CD8-positive, alpha-beta memory T cell (primary cell): ENCODE results near the gene AFAP1L1. TPM values are rescaled to one million over a fixed set of nuclear protein-coding genes. Genes with fewer than 3 reads are reported as not detected.

Experiments
- CTCF ChIA-PET: fragments of 350-600 bp; sonication (Branson Sonifier 250); formaldehyde crosslinking; loops from one replicate; lab custom pipeline; 2021; ENCODE audit warnings: antibody characterized with exemption; lab: Charles Lee
- POLR2A ChIA-PET: fragments of 350-600 bp; sonication (Branson Sonifier 250); formaldehyde crosslinking; loops from one replicate; lab custom pipeline; 2021; ENCODE audit warnings: antibody characterized with exemption; lab: Charles Lee
- DNase-seq, 5 donors: peaks; one replicate each; pipeline versions ENCODE4 v3.0.0 to v3.0.0-alpha.2; 2020 to 2022; ENCODE audit warnings: mixed read lengths in 1 of 5
- H3K27ac ChIP-seq: one replicate; pipeline ENCODE4 v1.7.0; 2013; ENCODE audit warnings: low read depth, mild to moderate bottlenecking, low read length, moderate library complexity
- H3K27me3 ChIP-seq: 2 replicates; pipeline ENCODE4 v1.7.0; 2013; ENCODE audit warnings: low read length, mild to moderate bottlenecking; ENCODE audit not compliant: insufficient read depth, poor library complexity, severe bottlenecking
- H3K36me3 ChIP-seq: 2 replicates; pipeline ENCODE4 v1.7.0; 2013; ENCODE audit warnings: mild to moderate bottlenecking, low read length, moderate library complexity; ENCODE audit not compliant: insufficient read depth
- H3K4me1 ChIP-seq: 2 replicates; pipeline ENCODE4 v1.7.0; 2013; ENCODE audit warnings: mild to moderate bottlenecking, low read length, moderate library complexity; ENCODE audit not compliant: insufficient read depth
- H3K4me3 ChIP-seq: 2 replicates; pipeline ENCODE4 v1.7.0; 2013; ENCODE audit warnings: mild to moderate bottlenecking, low read length
- H3K9me3 ChIP-seq: 2 replicates; pipeline ENCODE4 v1.7.0; 2013; ENCODE audit warnings: mild to moderate bottlenecking, low read length
- H3K27ac Mint-ChIP-seq, 8 donors: one replicate each; pipeline ENCODE4 v1.8.0; 2020 to 2021; ENCODE audit warnings: mixed read lengths in 8 of 8, mild to moderate bottlenecking in 6 of 8, inconsistent platforms in 3 of 8, moderate library complexity in 3 of 8
- H3K27me3 Mint-ChIP-seq, 2 donors: one replicate each; pipeline ENCODE4 v1.8.0; 2020 to 2021; ENCODE audit warnings: mixed read lengths in 2 of 2, mild to moderate bottlenecking in 1 of 2, moderate library complexity in 1 of 2
- H3K36me3 Mint-ChIP-seq, 3 donors: one replicate each; pipeline ENCODE4 v1.8.0; 2020 to 2021; ENCODE audit warnings: mixed read lengths in 3 of 3, inconsistent platforms in 1 of 3, mild to moderate bottlenecking in 1 of 3
- H3K4me1 Mint-ChIP-seq, 3 donors: one replicate each; pipeline ENCODE4 v1.8.0; 2020 to 2021; ENCODE audit warnings: mixed read lengths in 3 of 3, inconsistent platforms in 1 of 3, mild to moderate bottlenecking in 1 of 3
- H3K4me3 Mint-ChIP-seq, 7 donors: one replicate each; pipeline ENCODE4 v1.8.0; 2020 to 2021; ENCODE audit warnings: mixed read lengths in 7 of 7, mild to moderate bottlenecking in 6 of 7, moderate library complexity in 4 of 7, inconsistent platforms in 2 of 7
- H3K9me3 Mint-ChIP-seq, 5 donors: one replicate each; pipeline ENCODE4 v1.8.0; 2020 to 2022; ENCODE audit warnings: mixed read lengths in 5 of 5, mild to moderate bottlenecking in 3 of 5, moderate library complexity in 2 of 5, inconsistent platforms in 1 of 5
- polyA plus RNA-seq: library from polyadenylated mRNA; unstranded; fragments of 300-500 nt; fragmentation: Illumina TruSeq; gene quantifications from one replicate; pipeline ENCODE4 v1.2.3, GENCODE V29; 2021
- total RNA-seq, 2 experiments: library from RNA; stranded (reverse); gene quantifications; one replicate each; pipeline ENCODE4 v1.2.3, GENCODE V29; 2021

Gene AFAP1L1
- total and polyA plus RNA-seq, 3 experiments from 2014 or later = 0.18 TPM; not detected in 2

DNA sequence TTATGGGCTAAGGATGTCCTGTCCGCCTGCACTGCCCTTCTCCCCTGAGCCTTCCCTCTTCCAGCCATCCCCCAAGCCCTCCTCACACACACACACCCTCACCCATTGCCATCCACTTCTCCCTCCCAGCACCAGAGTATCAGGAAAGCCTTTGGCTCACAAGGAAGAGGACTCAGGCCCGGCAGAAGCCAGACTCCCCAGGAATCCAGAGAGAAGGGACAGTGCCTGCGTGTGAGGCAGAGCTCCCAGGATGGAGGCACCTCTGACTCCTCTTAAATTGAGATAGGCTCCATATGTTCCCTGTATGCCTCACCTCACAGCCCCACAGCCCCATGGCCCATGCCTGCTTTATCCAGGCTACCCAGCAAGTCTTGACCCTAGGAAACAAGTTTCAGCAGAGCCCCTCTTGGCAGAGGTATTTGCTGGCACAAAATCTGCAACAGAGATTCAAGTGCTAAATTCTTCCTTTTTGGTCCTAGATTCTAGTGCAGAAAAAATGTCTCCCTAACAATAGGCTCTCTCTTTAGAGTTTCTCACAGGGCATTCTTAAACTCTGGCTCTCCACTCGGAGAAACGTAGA is 106.7 kb downstream of the AFAP1L1 start:
- Histone ChIP-seq H3K4me1 (no peaks in the 10 kb centered on the region), H3K9me3 (no peaks in the 10 kb centered on the region), H3K4me3 (no peak overlapping the region), H3K36me3 (no peaks in the 10 kb centered on the region), H3K27me3 (no peaks in the 10 kb centered on the region), H3K27ac (no peak overlapping the region)
- H3K36me3 Mint-ChIP-seq = peaks cover 0 to 4% (median 0%) of the 10 kb centered on the region in 3 donors
- H3K27me3 Mint-ChIP-seq = peaks cover 8 to 14% of the 10 kb centered on the region in 2 donors
- ChIA-PET CTCF (interaction anchor here (2.0 to 15.7 kb wide), 2 partner anchors 64 to 184 kb away, joined by 8 to 221 read pairs; no protein-coding TSS in a partner anchor), POLR2A (no interaction called here)
- no peak overlapping the region for H3K4me3 Mint-ChIP-seq
- H3K9me3 Mint-ChIP-seq = no peaks in the 10 kb centered on the region
- H3K4me1 Mint-ChIP-seq = peaks cover 0 to 6% (median 4%) of the 10 kb centered on the region in 3 donors
- no peak for DNase-seq
- H3K27ac Mint-ChIP-seq = no peak overlapping the region

DNA sequence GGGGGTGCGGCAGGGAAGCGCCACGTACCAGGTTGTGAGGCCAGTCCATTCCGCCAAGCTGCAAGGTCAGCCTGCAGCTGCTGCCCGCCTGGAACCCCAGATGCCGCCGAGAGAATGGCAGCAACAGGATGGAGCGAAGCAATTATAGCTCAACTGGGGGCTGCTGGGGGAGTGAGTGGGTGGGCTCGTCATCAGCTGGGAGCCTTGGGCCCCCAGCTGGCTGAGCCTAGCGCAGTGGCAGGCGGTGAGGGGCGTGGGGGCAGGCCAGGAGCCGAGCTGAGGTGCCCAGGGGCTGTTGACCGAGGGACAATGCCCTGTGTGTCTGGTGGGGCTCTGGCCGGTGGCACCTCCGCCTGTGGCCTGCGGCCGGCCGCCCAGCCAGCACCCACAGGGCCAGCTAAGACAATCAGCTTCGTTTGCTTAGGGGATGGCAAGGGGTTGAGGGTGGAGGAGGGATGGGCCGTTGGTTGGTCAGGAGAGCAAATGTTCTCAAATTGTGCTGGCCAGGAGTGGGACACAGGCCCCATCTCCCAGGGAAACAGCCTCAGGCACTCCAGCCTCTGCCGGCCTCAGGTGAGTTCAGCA is 107.6 kb downstream of the AFAP1L1 start, which contains the start of gene IL17B:
TSS of gene IL17B (minus strand) at position 116 of the 585 bp plus-strand sequence. CDS start at position 49, 67 bp downstream.
- peaks cover 0 to 4% (median 0%) of the 10 kb centered on the region in 3 donors for H3K36me3 Mint-ChIP-seq
- peaks cover 8 to 14% of the 10 kb centered on the region in 2 donors for H3K27me3 Mint-ChIP-seq
- H3K4me1 ChIP-seq = no peaks in the 10 kb centered on the region
- no peaks in the 10 kb centered on the region for H3K9me3 Mint-ChIP-seq
- H3K4me3 ChIP-seq = no peak within 1 kb of the TSS
- no peaks in the 10 kb centered on the region for H3K9me3 ChIP-seq
- POLR2A ChIA-PET = no interaction called here
- H3K4me3 Mint-ChIP-seq = no peak within 1 kb of the TSS
- CTCF ChIA-PET = interaction anchor here (0.8 to 15.7 kb wide), 6 partner anchors 9 to 185 kb away, joined by 3 to 221 read pairs (median 6); no protein-coding TSS in a partner anchor
- H3K27ac ChIP-seq = no peak within 1 kb of the TSS
- H3K27ac Mint-ChIP-seq = no peak within 1 kb of the TSS
- DNase-seq = no peak
- H3K4me1 Mint-ChIP-seq = peaks cover 0 to 6% (median 4%) of the 10 kb centered on the region in 3 donors
- no peaks in the 10 kb centered on the region for H3K36me3 ChIP-seq
- H3K27me3 ChIP-seq = no peaks in the 10 kb centered on the region

DNA sequence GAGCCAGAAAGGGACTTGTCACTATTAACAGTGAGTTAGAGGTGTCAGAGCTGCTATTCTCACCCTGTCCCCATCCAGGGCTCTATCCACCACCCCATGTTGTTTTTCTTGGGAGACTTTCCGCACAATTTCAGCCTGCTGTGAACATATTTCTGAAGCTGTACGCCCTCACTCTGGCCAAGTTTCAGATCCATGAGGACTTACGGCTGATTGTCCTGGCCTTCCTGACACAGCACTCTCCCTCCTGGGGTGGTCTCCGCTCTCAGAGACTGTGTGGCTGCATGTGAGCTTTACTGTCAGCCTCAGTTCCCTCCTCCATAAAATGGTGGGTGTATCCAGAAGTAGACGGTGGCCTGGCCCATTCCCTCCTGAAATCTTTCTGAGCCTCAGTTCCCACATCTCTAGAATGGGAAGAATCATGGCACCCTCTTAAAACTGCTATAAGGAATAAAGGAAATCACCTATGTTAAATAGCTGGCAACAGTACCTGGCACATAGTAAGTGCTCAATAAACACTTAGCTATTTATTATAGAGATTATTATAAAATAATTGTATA is 108.2 kb downstream of the AFAP1L1 start:
- peaks cover 10 to 18% of the 10 kb centered on the region in 2 donors for H3K27me3 Mint-ChIP-seq
- no peaks in the 10 kb centered on the region for H3K4me1 ChIP-seq
- H3K27ac Mint-ChIP-seq = no peak overlapping the region
- no peak overlapping the region for H3K4me3 Mint-ChIP-seq
- DNase-seq = no peak
- no peak overlapping the region for H3K4me3 ChIP-seq
- no peaks in the 10 kb centered on the region for H3K9me3 ChIP-seq
- ChIA-PET CTCF (interaction anchor here (0.8 to 15.7 kb wide), 7 partner anchors 8 to 185 kb away, joined by 3 to 221 read pairs (median 6); no protein-coding TSS in a partner anchor), POLR2A (no interaction called here)
- no peak overlapping the region for H3K27ac ChIP-seq
- no peaks in the 10 kb centered on the region for H3K27me3 ChIP-seq
- no peaks in the 10 kb centered on the region for H3K36me3 ChIP-seq
- no peaks in the 10 kb centered on the region for H3K9me3 Mint-ChIP-seq
- H3K4me1 Mint-ChIP-seq = peaks cover 0 to 6% (median 4%) of the 10 kb centered on the region in 3 donors
- peaks cover 0 to 4% (median 0%) of the 10 kb centered on the region in 3 donors for H3K36me3 Mint-ChIP-seq

DNA sequence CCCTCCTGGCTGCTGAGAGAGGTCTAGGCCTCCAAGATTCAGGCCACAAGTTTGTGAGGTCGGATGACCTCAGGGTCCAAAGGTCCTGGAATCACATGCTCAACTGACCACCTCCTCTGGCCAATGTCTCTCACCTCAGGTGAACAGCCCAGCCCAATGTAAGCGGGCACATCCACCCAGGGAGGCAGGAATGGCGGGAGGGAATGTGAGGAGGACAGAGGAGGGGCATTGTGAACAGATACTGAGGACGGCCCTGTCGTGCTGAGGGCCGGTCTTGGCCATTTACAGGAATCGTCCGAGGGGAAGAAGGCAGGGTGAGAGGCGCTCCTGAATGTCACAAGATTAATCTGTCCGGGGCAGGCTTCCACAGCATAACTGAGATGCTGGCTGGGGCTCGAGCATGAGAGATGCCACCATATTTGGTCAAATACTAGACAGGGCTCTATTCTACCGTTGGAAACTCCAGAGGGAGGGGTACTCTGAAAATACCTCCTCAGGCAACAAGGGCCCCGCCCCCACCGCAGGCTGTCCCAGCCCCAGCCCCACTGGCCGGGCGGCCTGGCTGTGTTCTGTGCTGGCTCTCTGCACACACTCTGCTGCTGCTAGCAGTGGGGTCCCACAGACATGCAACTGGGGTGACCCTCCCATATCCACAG is 108.9 kb downstream of the AFAP1L1 start:
- Histone ChIP-seq H3K4me1 (no peaks in the 10 kb centered on the region), H3K27ac (no peak overlapping the region), H3K27me3 (no peaks in the 10 kb centered on the region), H3K36me3 (no peaks in the 10 kb centered on the region), H3K4me3 (no peak overlapping the region), H3K9me3 (no peaks in the 10 kb centered on the region)
- H3K27ac Mint-ChIP-seq = no peak overlapping the region
- H3K27me3 Mint-ChIP-seq = peaks cover 10 to 18% of the 10 kb centered on the region in 2 donors
- peaks cover 0 to 6% (median 4%) of the 10 kb centered on the region in 3 donors for H3K4me1 Mint-ChIP-seq
- H3K4me3 Mint-ChIP-seq = no peak overlapping the region
- ChIA-PET CTCF (interaction anchor here (0.7 to 15.7 kb wide), 18 partner anchors 8 to 186 kb away, joined by 3 to 221 read pairs (median 5); no protein-coding TSS in a partner anchor), POLR2A (no interaction called here)
- peaks cover 0 to 4% (median 0%) of the 10 kb centered on the region in 3 donors for H3K36me3 Mint-ChIP-seq
- H3K9me3 Mint-ChIP-seq = no peaks in the 10 kb centered on the region
- DNase-seq = no peak

DNA sequence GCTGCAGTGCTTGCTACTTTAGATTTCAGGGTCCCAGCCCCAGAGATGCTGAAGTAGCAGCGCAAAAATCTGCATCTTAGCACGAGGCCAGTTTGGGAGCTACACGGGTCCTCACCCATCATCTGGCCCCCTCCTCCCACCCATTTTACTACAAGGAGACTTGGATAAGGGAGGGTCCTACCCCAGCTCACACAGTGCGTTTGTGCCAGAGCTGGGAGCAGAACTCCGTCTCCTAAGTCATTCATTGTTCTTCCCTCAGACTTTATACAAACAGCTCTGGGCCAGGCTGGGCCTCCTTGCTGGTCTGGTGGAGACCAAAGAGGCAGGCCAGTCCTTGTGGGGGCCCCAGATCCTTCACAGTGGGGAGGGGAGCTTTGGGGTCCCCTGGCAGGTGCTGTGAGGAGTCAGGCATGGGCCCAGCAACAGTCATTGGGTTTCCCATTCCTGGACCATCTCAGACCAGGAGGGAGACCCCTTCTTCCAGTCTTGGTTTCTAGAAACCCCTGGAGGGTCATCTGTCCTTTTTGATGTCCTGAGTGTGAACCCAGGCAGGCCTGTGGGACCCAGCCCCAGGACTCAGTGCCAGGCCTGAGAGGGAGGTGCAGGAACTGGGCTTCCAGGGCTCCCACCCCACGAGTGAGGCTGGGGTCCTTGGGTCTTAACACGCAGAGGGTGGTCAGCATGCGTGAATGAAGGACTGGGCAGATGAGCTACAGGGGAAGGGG is 109.8 kb downstream of the AFAP1L1 start:
- no peaks in the 10 kb centered on the region for H3K36me3 ChIP-seq
- Mint-ChIP-seq H3K4me3 (no peak overlapping the region), H3K36me3 (no peaks in the 10 kb centered on the region), H3K9me3 (no peaks in the 10 kb centered on the region), H3K27me3 (peaks cover 10 to 18% of the 10 kb centered on the region in 2 donors), H3K27ac (peak overlapping the region in 1 of 8 donors; percentile 39), H3K4me1 (peaks cover 0 to 6% (median 4%) of the 10 kb centered on the region in 3 donors)
- no peaks in the 10 kb centered on the region for H3K9me3 ChIP-seq
- no peak for DNase-seq
- ChIA-PET POLR2A (no interaction called here), CTCF (interaction anchor here (0.7 to 3.5 kb wide), 17 partner anchors 8 to 185 kb away, joined by 3 to 25 read pairs (median 4); no protein-coding TSS in a partner anchor)
- H3K27ac ChIP-seq = no peak overlapping the region
- H3K4me3 ChIP-seq = no peak overlapping the region
- no peaks in the 10 kb centered on the region for H3K4me1 ChIP-seq
- no peaks in the 10 kb centered on the region for H3K27me3 ChIP-seq

DNA sequence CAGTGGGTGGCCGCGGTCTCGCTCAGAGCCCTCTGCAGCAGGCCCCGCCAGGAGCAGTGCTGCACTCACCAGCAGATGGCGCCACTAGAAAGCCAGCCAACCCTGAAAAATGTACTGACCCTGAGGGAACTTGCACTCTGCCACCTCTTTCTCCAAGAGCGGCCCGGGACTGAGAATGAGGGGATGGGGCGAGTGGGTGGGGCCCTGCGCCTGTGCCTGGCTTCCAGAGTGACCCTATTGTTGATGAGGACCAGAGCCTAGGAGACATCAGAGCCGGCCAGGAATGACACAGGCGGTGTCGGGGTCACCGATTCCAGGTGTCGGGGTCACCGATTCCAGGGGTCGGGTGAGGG is 110.3 kb downstream of the AFAP1L1 start:
- H3K27me3 Mint-ChIP-seq = peaks cover 9 to 18% of the 10 kb centered on the region in 2 donors
- H3K9me3 ChIP-seq = no peaks in the 10 kb centered on the region
- H3K27ac ChIP-seq = no peak overlapping the region
- peak overlapping the region in 1 of 8 donors; percentile 39 for H3K27ac Mint-ChIP-seq
- no peaks in the 10 kb centered on the region for H3K36me3 ChIP-seq
- H3K4me3 Mint-ChIP-seq = no peak overlapping the region
- CTCF ChIA-PET = interaction anchor here (0.7 to 3.5 kb wide), 17 partner anchors 8 to 184 kb away, joined by 3 to 25 read pairs (median 4); no protein-coding TSS in a partner anchor
- no peaks in the 10 kb centered on the region for H3K9me3 Mint-ChIP-seq
- DNase-seq = peak; percentile 39 to 74 (median 55)
- POLR2A ChIA-PET = no interaction called here
- no peak overlapping the region for H3K4me3 ChIP-seq
- no peaks in the 10 kb centered on the region for H3K36me3 Mint-ChIP-seq
- no peaks in the 10 kb centered on the region for H3K4me1 ChIP-seq
- H3K27me3 ChIP-seq = no peaks in the 10 kb centered on the region
- H3K4me1 Mint-ChIP-seq = peaks cover 0 to 6% (median 4%) of the 10 kb centered on the region in 3 donors

DNA sequence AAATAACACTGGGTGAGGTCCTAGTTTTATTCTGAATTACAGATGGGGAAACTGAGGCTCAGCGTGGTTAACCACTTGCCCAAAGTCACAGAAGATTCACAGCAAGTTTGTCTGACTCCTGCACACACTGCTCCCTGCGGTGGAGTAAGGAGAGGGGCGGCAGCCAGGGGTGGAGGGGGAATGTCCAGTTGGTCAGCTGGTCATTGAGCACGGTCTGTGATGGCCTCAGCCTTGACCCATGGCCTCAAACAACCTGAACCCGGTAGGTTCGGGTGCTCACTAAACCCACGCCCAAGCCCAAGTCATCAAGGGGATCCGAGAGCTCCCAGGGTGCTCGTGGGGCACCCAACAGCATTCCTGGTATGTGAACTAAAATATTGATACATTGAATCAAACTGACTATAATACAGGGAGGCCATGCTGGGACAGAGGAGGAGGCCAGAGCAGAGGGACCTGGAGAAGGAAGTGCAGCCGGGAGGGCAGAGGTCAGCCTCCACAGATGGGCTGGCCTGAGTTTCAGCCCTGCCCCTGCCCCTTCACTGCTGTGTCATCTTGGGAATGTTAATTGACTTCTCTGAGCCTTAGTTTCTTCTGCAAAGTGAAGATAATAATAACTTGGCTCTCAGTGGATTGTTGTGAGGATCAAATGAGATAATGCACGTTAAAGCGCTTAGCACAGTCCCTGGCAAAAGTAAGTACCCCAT is 111.0 kb downstream of the AFAP1L1 start:
- H3K36me3 Mint-ChIP-seq = no peaks in the 10 kb centered on the region
- no peak overlapping the region for H3K27ac ChIP-seq
- no peaks in the 10 kb centered on the region for H3K27me3 ChIP-seq
- ChIA-PET POLR2A (no interaction called here), CTCF (interaction anchor here (0.7 to 3.5 kb wide), 11 partner anchors 8 to 182 kb away, joined by 3 to 25 read pairs (median 4); no protein-coding TSS in a partner anchor)
- H3K36me3 ChIP-seq = no peaks in the 10 kb centered on the region
- peaks cover 6 to 18% of the 10 kb centered on the region in 2 donors for H3K27me3 Mint-ChIP-seq
- no peaks in the 10 kb centered on the region for H3K9me3 ChIP-seq
- H3K27ac Mint-ChIP-seq = no peak overlapping the region
- no peak overlapping the region for H3K4me3 ChIP-seq
- H3K4me1 ChIP-seq = no peaks in the 10 kb centered on the region
- no peak overlapping the region for H3K4me3 Mint-ChIP-seq
- DNase-seq = no peak
- H3K9me3 Mint-ChIP-seq = no peaks in the 10 kb centered on the region
- H3K4me1 Mint-ChIP-seq = peaks cover 0 to 6% (median 4%) of the 10 kb centered on the region in 3 donors
